Measurements from ENCODE around the gene CCDC12.

DNA sequence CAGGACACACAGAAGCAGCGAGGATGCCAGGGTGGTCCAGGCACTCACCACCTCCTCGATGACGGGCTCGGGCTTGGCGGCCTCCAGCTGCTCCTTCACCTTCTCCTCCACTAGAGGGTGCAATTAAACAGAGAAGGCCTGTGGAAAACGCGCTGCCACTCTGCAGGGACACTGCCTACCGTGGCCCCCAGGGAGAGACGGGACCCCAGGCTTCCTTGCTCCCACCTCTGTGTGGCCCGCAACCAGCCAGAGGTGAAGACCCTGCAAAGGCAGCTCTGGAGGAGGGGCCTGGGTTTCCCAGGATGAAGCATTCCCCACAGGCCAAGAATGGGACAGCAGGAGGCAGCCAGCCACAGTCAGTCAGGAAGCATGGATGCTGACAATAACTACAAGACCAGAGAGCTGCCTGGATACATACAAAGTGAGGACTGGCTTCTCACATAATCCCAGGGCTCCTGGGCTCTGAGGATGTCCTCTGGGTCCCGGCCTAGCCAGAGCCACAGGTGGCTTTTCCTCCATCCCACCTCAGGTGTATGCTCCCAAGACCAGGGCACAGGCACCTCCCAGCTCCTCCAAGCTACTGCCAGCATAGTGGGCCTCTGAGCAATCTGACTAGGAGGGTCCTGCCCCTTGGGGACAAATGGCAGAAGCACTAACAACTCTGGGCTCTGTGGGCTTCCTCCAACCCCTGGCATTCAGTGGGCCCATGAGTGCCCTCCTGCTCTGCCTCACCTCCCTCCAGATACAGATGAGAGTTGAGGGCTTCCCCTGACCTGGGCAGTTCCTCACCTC is 52.8 kb downstream of the CCDC12 start:
- TF ChIP-seq, protein P1, sequence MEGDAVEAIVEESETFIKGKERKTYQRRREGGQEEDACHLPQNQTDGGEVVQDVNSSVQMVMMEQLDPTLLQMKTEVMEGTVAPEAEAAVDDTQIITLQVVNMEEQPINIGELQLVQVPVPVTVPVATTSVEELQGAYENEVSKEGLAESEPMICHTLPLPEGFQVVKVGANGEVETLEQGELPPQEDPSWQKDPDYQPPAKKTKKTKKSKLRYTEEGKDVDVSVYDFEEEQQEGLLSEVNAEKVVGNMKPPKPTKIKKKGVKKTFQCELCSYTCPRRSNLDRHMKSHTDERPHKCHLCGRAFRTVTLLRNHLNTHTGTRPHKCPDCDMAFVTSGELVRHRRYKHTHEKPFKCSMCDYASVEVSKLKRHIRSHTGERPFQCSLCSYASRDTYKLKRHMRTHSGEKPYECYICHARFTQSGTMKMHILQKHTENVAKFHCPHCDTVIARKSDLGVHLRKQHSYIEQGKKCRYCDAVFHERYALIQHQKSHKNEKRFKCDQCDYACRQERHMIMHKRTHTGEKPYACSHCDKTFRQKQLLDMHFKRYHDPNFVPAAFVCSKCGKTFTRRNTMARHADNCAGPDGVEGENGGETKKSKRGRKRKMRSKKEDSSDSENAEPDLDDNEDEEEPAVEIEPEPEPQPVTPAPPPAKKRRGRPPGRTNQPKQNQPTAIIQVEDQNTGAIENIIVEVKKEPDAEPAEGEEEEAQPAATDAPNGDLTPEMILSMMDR (IDR thresholded peaks at IDR 0.05): peak in 3 of 4 experiments; percentile 65 to 81 (median 67)
- no peak for TF ChIP-seq POLR2A (IDR thresholded peaks at IDR 0.05)
- no peak for TF ChIP-seq EP300 (IDR thresholded peaks at IDR 0.05)

Data from gastroesophageal sphincter (tissue), 3 donors.